ENCODE data around the gene SMG1. TPM values are rescaled to one million over a fixed set of nuclear protein-coding genes. Genes with fewer than 3 reads are reported as not detected.
"Not testable (repeated sequence)": the region's sequence is repeated elsewhere in the genome, so short reads cannot be mapped to it uniquely, and the experiment has no call there.

The SMG1 gene
- total and polyA plus RNA-seq, 2 donors (not counting 1 experiment from before 2014, with no cell fraction given), result 30.1 to 101 TPM

- Histone ChIP-seq H3K9me3 (ENCODE audit: control insufficient read depth, insufficient read depth, low read depth, low read length) (no peaks in the 10 kb centered on the region), H3K4me2 (ENCODE audit: extremely low read depth, insufficient read depth, low read length) (no peak overlapping the region), H3K4me1 (ENCODE audit: control insufficient read depth, extremely low read depth, insufficient read depth, low read length) (no peaks in the 10 kb centered on the region), H4K20me1 (ENCODE audit: control insufficient read depth, extremely low read depth, insufficient read depth, low read length) (no peaks in the 10 kb centered on the region), H3K9ac (ENCODE audit: insufficient read depth, low read length) (no peak overlapping the region), H3K4me3 (replicated peaks in 1 of 4; ENCODE audit: control extremely low read depth in 1 of 4, insufficient read depth in 1 of 4, low read depth in 3 of 4, low read length in 4 of 4) (no peak overlapping the region), H3K79me2 (ENCODE audit: control insufficient read depth, insufficient read depth, low read length) (no peaks in the 10 kb centered on the region), H2AFZ (ENCODE audit: low read length) (no peak overlapping the region), H3K36me3 (ENCODE audit: control insufficient read depth, insufficient read depth, low read length) (no peaks in the 10 kb centered on the region), H3K27me3 (ENCODE audit: control insufficient read depth, insufficient read depth, low read length) (no peaks in the 10 kb centered on the region), H3K27ac (ENCODE audit: insufficient read depth, low read length) (no peak overlapping the region)
- no peak for TF ChIP-seq EZH2 (IDR thresholded peaks at IDR 0.05; ENCODE audit: low read length, missing control alignments)
- no peak for TF ChIP-seq CTCF (conservative IDR thresholded peaks at IDR 0.05 in 1 of 2, IDR thresholded peaks at IDR 0.05 in 1 of 2; ENCODE audit: low read depth in 1 of 2, low read length in 2 of 2)
- DNase-seq (ENCODE audit: low read depth in 2 of 2), result no peak
Measured at GRCh38 chr16:18931756-18932155, 5.5 kb upstream of the SMG1 start.

- not testable (repeated sequence) for H3K4me2 ChIP-seq (ENCODE audit: extremely low read depth, insufficient read depth, low read length); H3K4me3 ChIP-seq (replicated peaks in 1 of 4; ENCODE audit: control extremely low read depth in 1 of 4, insufficient read depth in 1 of 4, low read depth in 3 of 4, low read length in 4 of 4); H3K4me1 ChIP-seq (ENCODE audit: control insufficient read depth, extremely low read depth, insufficient read depth, low read length); H2AFZ ChIP-seq (ENCODE audit: low read length); H3K9ac ChIP-seq (ENCODE audit: insufficient read depth, low read length); H3K27ac ChIP-seq (ENCODE audit: insufficient read depth, low read length); H4K20me1 ChIP-seq (ENCODE audit: control insufficient read depth, extremely low read depth, insufficient read depth, low read length); H3K36me3 ChIP-seq (ENCODE audit: control insufficient read depth, insufficient read depth, low read length); H3K79me2 ChIP-seq (ENCODE audit: control insufficient read depth, insufficient read depth, low read length); DNase-seq (ENCODE audit: low read depth in 2 of 2); H3K9me3 ChIP-seq (ENCODE audit: control insufficient read depth, insufficient read depth, low read depth, low read length); H3K27me3 ChIP-seq (ENCODE audit: control insufficient read depth, insufficient read depth, low read length)
Measured at GRCh38 chr16:18930095-18930494, 3.9 kb upstream of the SMG1 start.

GRCh38 chr16:18928073-18928472 is 1.9 kb upstream of the SMG1 start:
- not testable (repeated sequence) for H3K27ac ChIP-seq (ENCODE audit: insufficient read depth, low read length); DNase-seq (ENCODE audit: low read depth in 2 of 2); H3K4me3 ChIP-seq (replicated peaks in 1 of 4; ENCODE audit: control extremely low read depth in 1 of 4, insufficient read depth in 1 of 4, low read depth in 3 of 4, low read length in 4 of 4); H3K4me2 ChIP-seq (ENCODE audit: extremely low read depth, insufficient read depth, low read length); H3K9me3 ChIP-seq (ENCODE audit: control insufficient read depth, insufficient read depth, low read depth, low read length); H3K27me3 ChIP-seq (ENCODE audit: control insufficient read depth, insufficient read depth, low read length); H2AFZ ChIP-seq (ENCODE audit: low read length); H4K20me1 ChIP-seq (ENCODE audit: control insufficient read depth, extremely low read depth, insufficient read depth, low read length); H3K9ac ChIP-seq (ENCODE audit: insufficient read depth, low read length); H3K4me1 ChIP-seq (ENCODE audit: control insufficient read depth, extremely low read depth, insufficient read depth, low read length); H3K36me3 ChIP-seq (ENCODE audit: control insufficient read depth, insufficient read depth, low read length)
- peaks cover 24% of the 10 kb centered on the region for H3K79me2 ChIP-seq (ENCODE audit: control insufficient read depth, insufficient read depth, low read length)

GRCh38 chr16:18925215-18925985 is 808 bp downstream of the SMG1 start:
- not testable (repeated sequence) for H3K27me3 ChIP-seq (ENCODE audit: control insufficient read depth, insufficient read depth, low read length); H3K9me3 ChIP-seq (ENCODE audit: control insufficient read depth, insufficient read depth, low read depth, low read length); H2AFZ ChIP-seq (ENCODE audit: low read length); H4K20me1 ChIP-seq (ENCODE audit: control insufficient read depth, extremely low read depth, insufficient read depth, low read length); H3K4me1 ChIP-seq (ENCODE audit: control insufficient read depth, extremely low read depth, insufficient read depth, low read length); H3K36me3 ChIP-seq (ENCODE audit: control insufficient read depth, insufficient read depth, low read length)
- DNase-seq (ENCODE audit: low read depth in 2 of 2), result peak; percentile 25 to 41
- Histone ChIP-seq H3K9ac (ENCODE audit: insufficient read depth, low read length) (peak overlapping the region; percentile 66), H3K27ac (ENCODE audit: insufficient read depth, low read length) (peak overlapping the region; percentile 86), H3K4me3 (replicated peaks in 1 of 4; ENCODE audit: control extremely low read depth in 1 of 4, insufficient read depth in 1 of 4, low read depth in 3 of 4, low read length in 4 of 4) (peak overlapping the region; percentile 48 to 80 (median 63)), H3K4me2 (ENCODE audit: extremely low read depth, insufficient read depth, low read length) (peak overlapping the region; percentile 62), H3K79me2 (ENCODE audit: control insufficient read depth, insufficient read depth, low read length) (peaks cover 47% of the 10 kb centered on the region)

GRCh38 chr16:18923935-18924334 is 2.3 kb downstream of the SMG1 start:
- not testable (repeated sequence) for H3K9me3 ChIP-seq (ENCODE audit: control insufficient read depth, insufficient read depth, low read depth, low read length); H3K4me2 ChIP-seq (ENCODE audit: extremely low read depth, insufficient read depth, low read length); H2AFZ ChIP-seq (ENCODE audit: low read length); H3K27me3 ChIP-seq (ENCODE audit: control insufficient read depth, insufficient read depth, low read length); DNase-seq (ENCODE audit: low read depth in 2 of 2); H3K36me3 ChIP-seq (ENCODE audit: control insufficient read depth, insufficient read depth, low read length); H3K4me1 ChIP-seq (ENCODE audit: control insufficient read depth, extremely low read depth, insufficient read depth, low read length); H3K9ac ChIP-seq (ENCODE audit: insufficient read depth, low read length); H3K27ac ChIP-seq (ENCODE audit: insufficient read depth, low read length); H4K20me1 ChIP-seq (ENCODE audit: control insufficient read depth, extremely low read depth, insufficient read depth, low read length)
- peak overlapping the region in 2 of 4 experiments; percentile 39 to 80 for H3K4me3 ChIP-seq (replicated peaks in 1 of 4; ENCODE audit: control extremely low read depth in 1 of 4, insufficient read depth in 1 of 4, low read depth in 3 of 4, low read length in 4 of 4)
- H3K79me2 ChIP-seq (ENCODE audit: control insufficient read depth, insufficient read depth, low read length), result peaks cover 59% of the 10 kb centered on the region

GRCh38 chr16:18923124-18923523 is 3.1 kb downstream of the SMG1 start:
- H3K4me1 ChIP-seq (ENCODE audit: control insufficient read depth, extremely low read depth, insufficient read depth, low read length); H3K4me2 ChIP-seq (ENCODE audit: extremely low read depth, insufficient read depth, low read length); H3K36me3 ChIP-seq (ENCODE audit: control insufficient read depth, insufficient read depth, low read length); DNase-seq (ENCODE audit: low read depth in 2 of 2); H3K27me3 ChIP-seq (ENCODE audit: control insufficient read depth, insufficient read depth, low read length); H2AFZ ChIP-seq (ENCODE audit: low read length); H3K4me3 ChIP-seq (replicated peaks in 1 of 4; ENCODE audit: control extremely low read depth in 1 of 4, insufficient read depth in 1 of 4, low read depth in 3 of 4, low read length in 4 of 4); H3K9ac ChIP-seq (ENCODE audit: insufficient read depth, low read length); H3K9me3 ChIP-seq (ENCODE audit: control insufficient read depth, insufficient read depth, low read depth, low read length); H3K27ac ChIP-seq (ENCODE audit: insufficient read depth, low read length); H4K20me1 ChIP-seq (ENCODE audit: control insufficient read depth, extremely low read depth, insufficient read depth, low read length): not testable (repeated sequence)
- H3K79me2 ChIP-seq (ENCODE audit: control insufficient read depth, insufficient read depth, low read length), result peaks cover 64% of the 10 kb centered on the region
